ENCODE results near the gene GASK1B. TPM values are rescaled to one million over a fixed set of nuclear protein-coding genes. Genes with fewer than 3 reads are reported as not detected.

The GASK1B gene
- total RNA-seq, 1 experiment from 2014 or later: 3.8 TPM

DNA sequence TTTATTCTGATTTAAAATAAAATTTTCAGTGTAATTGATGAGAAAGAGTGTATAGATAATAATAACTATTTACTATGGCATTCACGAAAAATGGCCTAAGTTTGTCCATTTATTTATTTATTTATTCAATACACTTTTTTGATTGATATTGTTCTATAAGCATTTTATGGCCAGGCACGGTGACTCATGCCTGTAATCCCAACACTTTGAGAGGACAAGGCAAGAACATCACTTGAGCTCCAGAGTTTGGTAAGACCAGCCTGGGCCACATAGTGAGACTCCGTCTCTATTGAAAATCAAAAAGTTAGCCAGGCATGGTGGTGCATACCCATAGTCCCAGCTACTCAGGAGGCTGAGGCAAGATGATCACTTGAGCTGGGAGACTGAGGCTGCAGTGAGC lies 25.7 kb downstream of the GASK1B start:
- Histone ChIP-seq H3K36me3 (ENCODE audit: insufficient read depth, low read length, poor library complexity, severe bottlenecking) (no peaks in the 10 kb centered on the region), H3K9me3 (ENCODE audit: low read depth, low read length, poor library complexity, severe bottlenecking) (no peaks in the 10 kb centered on the region), H3K4me1 (ENCODE audit: insufficient read depth, low read length, poor library complexity, severe bottlenecking) (no peaks in the 10 kb centered on the region), H3K27ac (ENCODE audit: low read depth, low read length, poor library complexity, severe bottlenecking) (no peak overlapping the region), H3K27me3 (replicated peaks; ENCODE audit: insufficient read depth, low read depth, low read length, poor library complexity) (no peaks in the 10 kb centered on the region), H3K4me3 (ENCODE audit: low read depth, low read length, poor library complexity, severe bottlenecking) (no peak overlapping the region)
- DNase-seq (ENCODE audit: low spot score): no peak
- ChIA-PET POLR2A (ENCODE audit: low non-redundant PET) (interaction anchor here (0.9 kb wide), 1 partner anchor 1853 kb away, joined by 3 read pairs; no protein-coding TSS in a partner anchor), CTCF (no interaction called here)
- no TSS peak for BruUV-seq (replicated peaks)
- intact Hi-C loops (cut with micrococcal nuclease; ENCODE audit: unreplicated experiment): no loop called here
- TF ChIP-seq EZH2 (IDR thresholded peaks at IDR 0.05; ENCODE audit: borderline replicate concordance, low read depth, low read length, poor library complexity, severe bottlenecking): no peak
- TF ChIP-seq, protein P1, sequence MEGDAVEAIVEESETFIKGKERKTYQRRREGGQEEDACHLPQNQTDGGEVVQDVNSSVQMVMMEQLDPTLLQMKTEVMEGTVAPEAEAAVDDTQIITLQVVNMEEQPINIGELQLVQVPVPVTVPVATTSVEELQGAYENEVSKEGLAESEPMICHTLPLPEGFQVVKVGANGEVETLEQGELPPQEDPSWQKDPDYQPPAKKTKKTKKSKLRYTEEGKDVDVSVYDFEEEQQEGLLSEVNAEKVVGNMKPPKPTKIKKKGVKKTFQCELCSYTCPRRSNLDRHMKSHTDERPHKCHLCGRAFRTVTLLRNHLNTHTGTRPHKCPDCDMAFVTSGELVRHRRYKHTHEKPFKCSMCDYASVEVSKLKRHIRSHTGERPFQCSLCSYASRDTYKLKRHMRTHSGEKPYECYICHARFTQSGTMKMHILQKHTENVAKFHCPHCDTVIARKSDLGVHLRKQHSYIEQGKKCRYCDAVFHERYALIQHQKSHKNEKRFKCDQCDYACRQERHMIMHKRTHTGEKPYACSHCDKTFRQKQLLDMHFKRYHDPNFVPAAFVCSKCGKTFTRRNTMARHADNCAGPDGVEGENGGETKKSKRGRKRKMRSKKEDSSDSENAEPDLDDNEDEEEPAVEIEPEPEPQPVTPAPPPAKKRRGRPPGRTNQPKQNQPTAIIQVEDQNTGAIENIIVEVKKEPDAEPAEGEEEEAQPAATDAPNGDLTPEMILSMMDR (conservative IDR thresholded peaks at IDR 0.05; ENCODE audit: low read depth, low read length): no peak

DNA sequence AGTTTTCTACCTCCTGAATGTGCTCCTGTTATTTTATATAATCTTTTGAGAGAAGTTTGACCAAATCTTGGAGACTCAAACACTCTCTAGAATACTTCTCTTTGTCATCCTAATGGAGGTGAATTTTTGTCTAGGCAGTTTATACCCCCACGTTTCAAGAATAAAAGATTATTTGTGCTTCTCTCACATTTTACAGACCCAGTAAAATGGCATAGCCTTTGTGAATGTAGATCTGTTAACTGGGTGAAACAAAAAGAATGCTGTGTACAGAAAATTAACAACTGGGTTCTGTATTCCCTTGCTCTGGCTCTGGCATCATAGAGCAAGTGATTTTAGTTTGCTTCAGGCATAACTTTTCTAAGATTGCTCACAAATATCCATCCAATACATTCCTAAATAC lies 26.1 kb downstream of the GASK1B start:
- TF ChIP-seq, protein P1 (conservative IDR thresholded peaks at IDR 0.05; ENCODE audit: low read depth, low read length): no peak
- no peak for TF ChIP-seq EZH2 (IDR thresholded peaks at IDR 0.05; ENCODE audit: borderline replicate concordance, low read depth, low read length, poor library complexity, severe bottlenecking)
- no peaks in the 10 kb centered on the region for H3K4me1 ChIP-seq (ENCODE audit: insufficient read depth, low read length, poor library complexity, severe bottlenecking)
- ChIA-PET CTCF (no interaction called here), POLR2A (ENCODE audit: low non-redundant PET) (interaction anchor here (0.9 kb wide), 1 partner anchor 1853 kb away, joined by 3 read pairs; no protein-coding TSS in a partner anchor)
- H3K27ac ChIP-seq (ENCODE audit: low read depth, low read length, poor library complexity, severe bottlenecking): no peak overlapping the region
- intact Hi-C loops (cut with micrococcal nuclease; ENCODE audit: unreplicated experiment): no loop called here
- DNase-seq (ENCODE audit: low spot score): no peak
- H3K27me3 ChIP-seq (replicated peaks; ENCODE audit: insufficient read depth, low read depth, low read length, poor library complexity): no peaks in the 10 kb centered on the region
- no peaks in the 10 kb centered on the region for H3K9me3 ChIP-seq (ENCODE audit: low read depth, low read length, poor library complexity, severe bottlenecking)
- H3K4me3 ChIP-seq (ENCODE audit: low read depth, low read length, poor library complexity, severe bottlenecking): no peak overlapping the region
- BruUV-seq (replicated peaks): no TSS peak
- H3K36me3 ChIP-seq (ENCODE audit: insufficient read depth, low read length, poor library complexity, severe bottlenecking): no peaks in the 10 kb centered on the region

DNA sequence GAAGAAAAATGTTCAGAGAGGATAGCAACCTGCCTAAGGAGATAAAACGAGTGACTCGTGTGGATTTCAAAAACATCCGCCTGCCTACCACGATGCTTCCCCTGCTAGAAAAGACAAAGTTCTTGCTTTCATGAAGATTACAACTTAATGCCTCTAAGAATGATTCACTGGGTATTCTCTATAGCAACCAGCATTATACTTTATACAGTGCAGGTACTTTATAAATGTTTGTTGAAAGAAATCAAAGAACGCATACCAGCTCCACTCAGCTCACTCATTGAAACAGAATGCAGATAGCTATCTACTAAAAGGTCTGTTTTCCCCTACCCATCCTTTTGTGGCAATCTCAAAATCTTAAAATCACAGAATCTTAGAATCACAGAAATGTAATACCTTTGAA lies 33.7 kb downstream of the GASK1B start:
- H3K4me3 ChIP-seq (ENCODE audit: low read depth, low read length, poor library complexity, severe bottlenecking): no peak overlapping the region
- no TSS peak for BruUV-seq (replicated peaks)
- H3K36me3 ChIP-seq (ENCODE audit: insufficient read depth, low read length, poor library complexity, severe bottlenecking): no peaks in the 10 kb centered on the region
- no peaks in the 10 kb centered on the region for H3K4me1 ChIP-seq (ENCODE audit: insufficient read depth, low read length, poor library complexity, severe bottlenecking)
- ChIA-PET CTCF (no interaction called here), POLR2A (ENCODE audit: low non-redundant PET) (no interaction called here)
- intact Hi-C loops (cut with micrococcal nuclease; ENCODE audit: unreplicated experiment): no loop called here
- TF ChIP-seq, protein P1 (conservative IDR thresholded peaks at IDR 0.05; ENCODE audit: low read depth, low read length): no peak
- no peak for TF ChIP-seq EZH2 (IDR thresholded peaks at IDR 0.05; ENCODE audit: borderline replicate concordance, low read depth, low read length, poor library complexity, severe bottlenecking)
- H3K27ac ChIP-seq (ENCODE audit: low read depth, low read length, poor library complexity, severe bottlenecking): no peak overlapping the region
- DNase-seq (ENCODE audit: low spot score): no peak
- H3K9me3 ChIP-seq (ENCODE audit: low read depth, low read length, poor library complexity, severe bottlenecking): no peaks in the 10 kb centered on the region
- H3K27me3 ChIP-seq (replicated peaks; ENCODE audit: insufficient read depth, low read depth, low read length, poor library complexity): no peaks in the 10 kb centered on the region

All from A673 (cell line).